Adrenal gland (tissue), 5 donors: ENCODE data around the gene RAB3IP.
"Not testable (repeated sequence)": the region's sequence is repeated elsewhere in the genome, so short reads cannot be mapped to it uniquely, and the experiment has no call there.

Source experiments
- CTCF ChIP-seq, 6 experiments: fragments of 450-650 bp in 4 of 6; fragments of 200-600 bp in 2 of 6; sonication (generic) in 1 of 6; IDR thresholded peaks; 1 replicate in 5 of 6; 2 replicates in 1 of 6; pipeline versions ENCODE4 v1.5.1 to v1.8.0; 2016 to 2021; ENCODE audit warnings: antibody characterized with exemption in 6 of 6, mild to moderate bottlenecking in 2 of 6, moderate library complexity in 1 of 6
- POLR2A ChIP-seq, 2 donors: fragments of 450-650 bp; IDR thresholded peaks; one replicate each; pipeline ENCODE4 v1.6.1; 2017; ENCODE audit warnings: antibody characterized with exemption in 2 of 2, mild to moderate bottlenecking in 2 of 2, moderate library complexity in 1 of 2
- donor health status: DM: no; HTN: no; CAD: no.

GRCh38 chr12:69853176-69853961 is 114.7 kb downstream of the RAB3IP start:
- TF ChIP-seq CTCF, POLR2A (IDR thresholded peaks at IDR 0.05): not testable (repeated sequence)
